ENCODE results near the gene EFCAB6. TPM values are rescaled to one million over a fixed set of nuclear protein-coding genes. Genes with fewer than 3 reads are reported as not detected.

Gene EFCAB6
- total RNA-seq, 1 experiment from 2014 or later, result 2.5 TPM

DNA sequence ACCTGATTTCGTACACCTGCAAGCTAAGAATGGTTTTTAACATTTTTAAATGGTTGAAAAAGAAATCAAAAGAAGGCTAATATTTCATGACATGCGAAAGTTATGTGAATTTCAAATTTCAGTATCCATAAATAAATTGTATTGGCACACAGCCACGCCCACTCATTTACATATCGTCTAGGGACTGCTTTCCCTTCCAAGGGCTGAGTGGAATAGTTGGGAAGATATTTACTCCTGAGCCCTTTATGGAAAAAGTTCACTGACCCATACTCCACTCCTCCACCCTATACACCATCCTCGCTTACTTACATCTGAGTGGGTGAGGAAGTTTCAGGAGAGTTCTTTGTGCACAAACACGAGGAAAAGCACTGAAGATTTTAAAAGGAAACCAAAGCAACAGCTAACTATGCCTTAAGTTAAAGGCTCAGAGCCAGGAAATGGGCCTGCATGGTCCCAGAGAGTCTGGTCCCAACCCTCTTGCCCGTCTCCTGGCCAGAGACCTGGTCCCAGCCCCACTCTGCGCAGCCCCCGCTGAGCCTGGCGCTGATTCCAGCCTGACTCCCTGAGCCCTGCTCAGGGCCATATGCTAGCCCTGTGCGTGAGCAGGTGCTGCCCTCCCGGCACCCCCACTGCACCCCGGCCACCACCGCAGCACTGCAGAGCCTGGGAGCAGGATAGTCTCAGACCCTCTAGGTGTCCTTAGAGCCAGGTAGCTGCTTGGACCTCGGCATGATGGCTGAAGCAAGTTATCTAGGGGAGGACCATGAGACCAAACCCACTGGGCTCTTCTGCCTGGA is 69.8 kb downstream of the EFCAB6 start:
- TF ChIP-seq EZH2 (IDR thresholded peaks at IDR 0.05; ENCODE audit: low read depth), result no peak
- TF ChIP-seq, protein P1, sequence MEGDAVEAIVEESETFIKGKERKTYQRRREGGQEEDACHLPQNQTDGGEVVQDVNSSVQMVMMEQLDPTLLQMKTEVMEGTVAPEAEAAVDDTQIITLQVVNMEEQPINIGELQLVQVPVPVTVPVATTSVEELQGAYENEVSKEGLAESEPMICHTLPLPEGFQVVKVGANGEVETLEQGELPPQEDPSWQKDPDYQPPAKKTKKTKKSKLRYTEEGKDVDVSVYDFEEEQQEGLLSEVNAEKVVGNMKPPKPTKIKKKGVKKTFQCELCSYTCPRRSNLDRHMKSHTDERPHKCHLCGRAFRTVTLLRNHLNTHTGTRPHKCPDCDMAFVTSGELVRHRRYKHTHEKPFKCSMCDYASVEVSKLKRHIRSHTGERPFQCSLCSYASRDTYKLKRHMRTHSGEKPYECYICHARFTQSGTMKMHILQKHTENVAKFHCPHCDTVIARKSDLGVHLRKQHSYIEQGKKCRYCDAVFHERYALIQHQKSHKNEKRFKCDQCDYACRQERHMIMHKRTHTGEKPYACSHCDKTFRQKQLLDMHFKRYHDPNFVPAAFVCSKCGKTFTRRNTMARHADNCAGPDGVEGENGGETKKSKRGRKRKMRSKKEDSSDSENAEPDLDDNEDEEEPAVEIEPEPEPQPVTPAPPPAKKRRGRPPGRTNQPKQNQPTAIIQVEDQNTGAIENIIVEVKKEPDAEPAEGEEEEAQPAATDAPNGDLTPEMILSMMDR (conservative IDR thresholded peaks at IDR 0.05), result no peak
- Histone ChIP-seq H3K27me3 (ENCODE audit: insufficient read depth, low read depth) (peaks cover 100% of the 10 kb centered on the region), H3F3A (ENCODE audit: insufficient read depth, low read depth) (peaks cover 6% of the 10 kb centered on the region; the same call in 1 of the 2 replicates), H3K4me3 (no peak overlapping the region), H2AFZ (no peak overlapping the region), H4K20me1 (ENCODE audit: insufficient read depth) (no peaks in the 10 kb centered on the region), H3K79me2 (ENCODE audit: low read depth) (no peaks in the 10 kb centered on the region), H3K9me3 (ENCODE audit: insufficient read depth, low read depth) (no peaks in the 10 kb centered on the region; the same call in 1 of the 2 replicates), H3K27ac (no peak overlapping the region), H3K36me3 (ENCODE audit: low read depth) (no peaks in the 10 kb centered on the region), H3K4me2 (no peak overlapping the region), H3K9me2 (ENCODE audit: insufficient read depth) (no peaks in the 10 kb centered on the region), H3K4me1 (replicated peaks; ENCODE audit: insufficient read depth) (no peaks in the 10 kb centered on the region)
- ChIA-PET POLR2A (ENCODE audit: unreplicated experiment) (no interaction called here), CTCF (no interaction called here)
- no TSS peak for BruUV-seq (replicated peaks)
- intact Hi-C loops (cut with micrococcal nuclease; ENCODE audit: unreplicated experiment), result no loop called here
- DNase-seq, result no peak

DNA sequence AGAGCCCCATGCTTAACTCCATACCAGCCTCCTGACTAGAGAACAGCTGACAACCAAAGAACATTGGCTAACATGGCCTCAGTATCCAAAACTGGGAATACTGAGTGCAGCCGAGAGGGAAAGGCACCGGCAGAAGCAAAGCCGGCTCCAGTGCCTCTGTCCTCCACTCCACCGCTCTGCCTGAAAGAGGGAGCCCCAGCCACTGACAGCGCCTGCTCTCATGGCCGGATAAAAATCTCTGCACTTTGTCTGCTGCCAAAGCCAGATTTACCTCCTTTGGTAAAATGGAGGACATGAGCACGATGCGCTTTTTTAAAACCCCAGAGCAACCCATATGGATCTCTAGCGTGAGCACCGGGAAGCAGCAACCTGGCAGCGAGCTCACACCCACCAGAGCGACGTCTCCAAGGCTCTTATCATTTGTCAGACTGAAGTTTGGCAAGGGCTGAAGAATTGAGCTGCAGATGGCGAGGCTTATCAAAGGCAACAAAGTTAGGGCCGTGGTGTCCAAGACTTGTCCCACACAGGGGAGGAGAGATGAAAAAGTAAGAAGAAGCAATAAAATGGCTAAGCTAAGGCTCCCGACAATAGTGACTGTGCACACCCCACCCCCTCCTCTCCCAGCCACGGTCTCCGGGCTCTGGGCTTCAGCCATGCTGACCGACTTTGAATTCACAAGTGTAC is 71.4 kb downstream of the EFCAB6 start:
- intact Hi-C loops (cut with micrococcal nuclease; ENCODE audit: unreplicated experiment), result no loop called here
- no peak overlapping the region for H2AFZ ChIP-seq
- no peaks in the 10 kb centered on the region for H3K79me2 ChIP-seq (ENCODE audit: low read depth)
- H3K27ac ChIP-seq, result no peak overlapping the region
- H3K4me2 ChIP-seq, result no peak overlapping the region
- BruUV-seq (replicated peaks), result no TSS peak
- no peak for DNase-seq
- ChIA-PET CTCF (no interaction called here), POLR2A (ENCODE audit: unreplicated experiment) (no interaction called here)
- H3K4me1 ChIP-seq (replicated peaks; ENCODE audit: insufficient read depth), result no peaks in the 10 kb centered on the region
- H3K9me3 ChIP-seq (ENCODE audit: insufficient read depth, low read depth), result no peaks in the 10 kb centered on the region; the same call in 1 of the 2 replicates
- H3K4me3 ChIP-seq, result no peak overlapping the region
- no peaks in the 10 kb centered on the region for H4K20me1 ChIP-seq (ENCODE audit: insufficient read depth)
- H3F3A ChIP-seq (ENCODE audit: insufficient read depth, low read depth), result peaks cover 6% of the 10 kb centered on the region
- H3K27me3 ChIP-seq (ENCODE audit: insufficient read depth, low read depth), result peaks cover 98% of the 10 kb centered on the region
- no peaks in the 10 kb centered on the region for H3K9me2 ChIP-seq (ENCODE audit: insufficient read depth)
- TF ChIP-seq EZH2 (IDR thresholded peaks at IDR 0.05; ENCODE audit: low read depth), result no peak
- TF ChIP-seq, protein P1 (conservative IDR thresholded peaks at IDR 0.05), result no peak
- H3K36me3 ChIP-seq (ENCODE audit: low read depth), result no peaks in the 10 kb centered on the region

DNA sequence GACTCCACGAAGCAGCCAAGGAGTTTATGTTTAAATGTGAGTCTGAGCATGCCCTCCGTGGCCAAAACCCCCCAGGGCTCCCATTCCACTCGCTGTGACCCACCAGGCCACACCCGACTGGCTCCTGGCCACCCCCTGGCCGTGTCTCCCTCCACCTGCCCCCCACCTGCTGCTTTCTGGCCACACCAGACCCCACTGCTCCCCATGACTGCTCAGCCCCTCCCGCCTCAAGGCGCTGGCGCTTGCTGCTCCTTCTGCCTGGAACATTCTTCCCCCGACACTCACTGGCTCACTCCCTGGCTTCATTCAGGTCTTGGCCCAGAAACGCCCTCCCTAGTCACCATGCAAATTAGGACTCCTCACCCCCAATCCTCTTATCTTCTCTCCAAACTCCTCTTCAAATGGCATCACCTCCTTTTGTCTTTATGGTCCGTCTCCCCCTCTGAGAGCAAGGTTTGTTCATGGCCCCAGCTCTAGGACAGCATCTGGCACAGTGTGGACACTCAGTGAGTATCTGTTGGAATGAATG is 72.2 kb downstream of the EFCAB6 start:
- no peak overlapping the region for H3K4me2 ChIP-seq
- no TSS peak for BruUV-seq (replicated peaks)
- intact Hi-C loops (cut with micrococcal nuclease; ENCODE audit: unreplicated experiment), result no loop called here
- TF ChIP-seq, protein P1 (conservative IDR thresholded peaks at IDR 0.05), result no peak
- no peak for TF ChIP-seq EZH2 (IDR thresholded peaks at IDR 0.05; ENCODE audit: low read depth)
- no peak overlapping the region for H3K27ac ChIP-seq
- H3K4me3 ChIP-seq, result no peak overlapping the region
- CTCF ChIA-PET, result no interaction called here
- no peaks in the 10 kb centered on the region for H3K36me3 ChIP-seq (ENCODE audit: low read depth)
- no peaks in the 10 kb centered on the region for H3K4me1 ChIP-seq (replicated peaks; ENCODE audit: insufficient read depth)
- POLR2A ChIA-PET (ENCODE audit: unreplicated experiment), result no interaction called here
- H3K9me3 ChIP-seq (ENCODE audit: insufficient read depth, low read depth), result no peaks in the 10 kb centered on the region; the same call in 1 of the 2 replicates
- no peak overlapping the region for H2AFZ ChIP-seq
- H3F3A ChIP-seq (ENCODE audit: insufficient read depth, low read depth), result peaks cover 6% of the 10 kb centered on the region
- H3K9me2 ChIP-seq (ENCODE audit: insufficient read depth), result no peaks in the 10 kb centered on the region
- no peak for DNase-seq
- no peaks in the 10 kb centered on the region for H4K20me1 ChIP-seq (ENCODE audit: insufficient read depth)
- peaks cover 98% of the 10 kb centered on the region for H3K27me3 ChIP-seq (ENCODE audit: insufficient read depth, low read depth)
- H3K79me2 ChIP-seq (ENCODE audit: low read depth), result no peaks in the 10 kb centered on the region

All from PC-9 (cell line).